ELR (cell line): Measurements from ENCODE around the gene JPH3.

Experiments
- DNase-seq: peaks from one replicate; pipeline ENCODE4 v3.0.0-alpha.2; 2015; ENCODE audit warnings: low read depth

Gene JPH3

GRCh38 chr16:87681981-87682570 lies 79.8 kb downstream of the JPH3 start:
- peak; percentile 80 for DNase-seq

- DNase-seq = no peak
These were observed 80.6 kb downstream of the JPH3 start for GRCh38 chr16:87682852-87683399.

- no peak for DNase-seq
These were observed 81.9 kb downstream of the JPH3 start for GRCh38 chr16:87684106-87684677.

GRCh38 chr16:87684711-87685404 lies 82.5 kb downstream of the JPH3 start:
- DNase-seq = no peak

GRCh38 chr16:87685405-87685755 lies 83.1 kb downstream of the JPH3 start:
- DNase-seq = no peak

- DNase-seq = no peak
These were observed 83.5 kb downstream of the JPH3 start for GRCh38 chr16:87685766-87686165.

- no peak for DNase-seq
These were observed 84.4 kb downstream of the JPH3 start for GRCh38 chr16:87686697-87687096.

- DNase-seq = no peak
These were observed 85.0 kb downstream of the JPH3 start for GRCh38 chr16:87687126-87687910.

GRCh38 chr16:87687998-87688529 lies 85.8 kb downstream of the JPH3 start:
- DNase-seq = no peak

- no peak for DNase-seq
These were observed 86.8 kb downstream of the JPH3 start for GRCh38 chr16:87688876-87689815.

- DNase-seq = no peak
These were observed 87.7 kb downstream of the JPH3 start for GRCh38 chr16:87689956-87690465.

GRCh38 chr16:87690911-87691685 lies 88.8 kb downstream of the JPH3 start:
- DNase-seq = no peak

GRCh38 chr16:87691686-87692079 lies 89.4 kb downstream of the JPH3 start:
- DNase-seq = no peak

- DNase-seq = no peak
These were observed 89.9 kb downstream of the JPH3 start for GRCh38 chr16:87692176-87692575.

GRCh38 chr16:87692756-87693155 lies 90.4 kb downstream of the JPH3 start:
- no peak for DNase-seq

- no peak for DNase-seq
These were observed 91.5 kb downstream of the JPH3 start for GRCh38 chr16:87693827-87694226.

GRCh38 chr16:87694441-87695125 lies 92.3 kb downstream of the JPH3 start:
- DNase-seq = no peak

- DNase-seq = no peak
These were observed 93.2 kb downstream of the JPH3 start for GRCh38 chr16:87695534-87695933.

- DNase-seq = no peak
These were observed 94.4 kb downstream of the JPH3 start for GRCh38 chr16:87696726-87697125.

- no peak for DNase-seq
These were observed 94.9 kb downstream of the JPH3 start for GRCh38 chr16:87697256-87697655.
